SK-N-SH treated with all-trans-retinoic acid at 6 μM for 48 hours (cell line): ENCODE measurements around the gene UST.

Experiments used
- ISL1 ChIP-seq: fragments of 250-450 bp; sonication (Bioruptor Pico); IDR thresholded peaks from 2 replicates; pipeline ENCODE4 v2.1.2; 2022; ENCODE audit warnings: mild to moderate bottlenecking, moderate library complexity
- PATZ1 ChIP-seq: fragments of 250-450 bp; sonication (Bioruptor Pico); IDR thresholded peaks from 2 replicates; pipeline ENCODE4 v1.8.0; 2020; ENCODE audit warnings: mild to moderate bottlenecking, moderate library complexity, borderline replicate concordance
- TCF4 ChIP-seq: fragments of 250-450 bp; sonication (Bioruptor Pico); IDR thresholded peaks from 2 replicates; pipeline ENCODE4 v1.8.0; 2021; ENCODE audit warnings: mild to moderate bottlenecking, moderate library complexity, borderline replicate concordance

- TF ChIP-seq PATZ1 (CRISPR knock-in tag) (no peak), ISL1 (CRISPR knock-in tag) (no peak), TCF4 (CRISPR knock-in tag) (no peak)
These were observed 30.0 kb upstream of the UST start for GRCh38 chr6:148716811-148717210.
